ENCODE data around the gene ZNF562.

DNA sequence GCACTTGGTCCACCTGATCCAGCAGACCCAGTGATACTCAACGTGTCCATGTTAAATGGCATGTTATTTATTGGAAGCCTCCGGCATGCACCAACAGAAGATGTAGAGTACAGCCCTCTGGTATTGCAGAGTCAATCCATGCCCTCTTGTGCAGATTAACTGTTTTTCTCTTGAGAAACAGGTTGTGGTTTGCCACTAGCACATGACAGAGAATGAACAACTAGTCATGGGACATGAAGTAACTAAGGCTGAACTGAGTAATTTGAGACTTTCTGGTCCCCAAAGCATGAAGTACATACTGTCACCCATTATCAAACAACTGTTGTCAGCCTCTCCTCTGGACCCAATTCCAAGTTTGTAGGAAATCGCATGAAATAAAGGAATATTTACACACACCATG, 3.2 kb downstream of the ZNF562 start:
- no peak for TF ChIP-seq ELF4 (CRISPR knock-in tag; IDR thresholded peaks at IDR 0.05; ENCODE audit: low read depth)
- TF ChIP-seq, protein P1, sequence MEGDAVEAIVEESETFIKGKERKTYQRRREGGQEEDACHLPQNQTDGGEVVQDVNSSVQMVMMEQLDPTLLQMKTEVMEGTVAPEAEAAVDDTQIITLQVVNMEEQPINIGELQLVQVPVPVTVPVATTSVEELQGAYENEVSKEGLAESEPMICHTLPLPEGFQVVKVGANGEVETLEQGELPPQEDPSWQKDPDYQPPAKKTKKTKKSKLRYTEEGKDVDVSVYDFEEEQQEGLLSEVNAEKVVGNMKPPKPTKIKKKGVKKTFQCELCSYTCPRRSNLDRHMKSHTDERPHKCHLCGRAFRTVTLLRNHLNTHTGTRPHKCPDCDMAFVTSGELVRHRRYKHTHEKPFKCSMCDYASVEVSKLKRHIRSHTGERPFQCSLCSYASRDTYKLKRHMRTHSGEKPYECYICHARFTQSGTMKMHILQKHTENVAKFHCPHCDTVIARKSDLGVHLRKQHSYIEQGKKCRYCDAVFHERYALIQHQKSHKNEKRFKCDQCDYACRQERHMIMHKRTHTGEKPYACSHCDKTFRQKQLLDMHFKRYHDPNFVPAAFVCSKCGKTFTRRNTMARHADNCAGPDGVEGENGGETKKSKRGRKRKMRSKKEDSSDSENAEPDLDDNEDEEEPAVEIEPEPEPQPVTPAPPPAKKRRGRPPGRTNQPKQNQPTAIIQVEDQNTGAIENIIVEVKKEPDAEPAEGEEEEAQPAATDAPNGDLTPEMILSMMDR (IDR thresholded peaks at IDR 0.05): no peak
- no peak for TF ChIP-seq ZBTB21 (CRISPR knock-in tag; IDR thresholded peaks at IDR 0.05; ENCODE audit: borderline replicate concordance)
- TF ChIP-seq MXD4 (CRISPR knock-in tag; IDR thresholded peaks at IDR 0.05; ENCODE audit: borderline replicate concordance): no peak
- TF ChIP-seq, protein P2, sequence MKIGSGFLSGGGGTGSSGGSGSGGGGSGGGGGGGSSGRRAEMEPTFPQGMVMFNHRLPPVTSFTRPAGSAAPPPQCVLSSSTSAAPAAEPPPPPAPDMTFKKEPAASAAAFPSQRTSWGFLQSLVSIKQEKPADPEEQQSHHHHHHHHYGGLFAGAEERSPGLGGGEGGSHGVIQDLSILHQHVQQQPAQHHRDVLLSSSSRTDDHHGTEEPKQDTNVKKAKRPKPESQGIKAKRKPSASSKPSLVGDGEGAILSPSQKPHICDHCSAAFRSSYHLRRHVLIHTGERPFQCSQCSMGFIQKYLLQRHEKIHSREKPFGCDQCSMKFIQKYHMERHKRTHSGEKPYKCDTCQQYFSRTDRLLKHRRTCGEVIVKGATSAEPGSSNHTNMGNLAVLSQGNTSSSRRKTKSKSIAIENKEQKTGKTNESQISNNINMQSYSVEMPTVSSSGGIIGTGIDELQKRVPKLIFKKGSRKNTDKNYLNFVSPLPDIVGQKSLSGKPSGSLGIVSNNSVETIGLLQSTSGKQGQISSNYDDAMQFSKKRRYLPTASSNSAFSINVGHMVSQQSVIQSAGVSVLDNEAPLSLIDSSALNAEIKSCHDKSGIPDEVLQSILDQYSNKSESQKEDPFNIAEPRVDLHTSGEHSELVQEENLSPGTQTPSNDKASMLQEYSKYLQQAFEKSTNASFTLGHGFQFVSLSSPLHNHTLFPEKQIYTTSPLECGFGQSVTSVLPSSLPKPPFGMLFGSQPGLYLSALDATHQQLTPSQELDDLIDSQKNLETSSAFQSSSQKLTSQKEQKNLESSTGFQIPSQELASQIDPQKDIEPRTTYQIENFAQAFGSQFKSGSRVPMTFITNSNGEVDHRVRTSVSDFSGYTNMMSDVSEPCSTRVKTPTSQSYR (CRISPR knock-in tag; IDR thresholded peaks at IDR 0.05): no peak
- TF ChIP-seq, protein P3, sequence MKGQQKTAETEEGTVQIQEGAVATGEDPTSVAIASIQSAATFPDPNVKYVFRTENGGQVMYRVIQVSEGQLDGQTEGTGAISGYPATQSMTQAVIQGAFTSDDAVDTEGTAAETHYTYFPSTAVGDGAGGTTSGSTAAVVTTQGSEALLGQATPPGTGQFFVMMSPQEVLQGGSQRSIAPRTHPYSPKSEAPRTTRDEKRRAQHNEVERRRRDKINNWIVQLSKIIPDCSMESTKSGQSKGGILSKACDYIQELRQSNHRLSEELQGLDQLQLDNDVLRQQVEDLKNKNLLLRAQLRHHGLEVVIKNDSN (CRISPR knock-in tag; IDR thresholded peaks at IDR 0.05): no peak
- TF ChIP-seq, protein P4, sequence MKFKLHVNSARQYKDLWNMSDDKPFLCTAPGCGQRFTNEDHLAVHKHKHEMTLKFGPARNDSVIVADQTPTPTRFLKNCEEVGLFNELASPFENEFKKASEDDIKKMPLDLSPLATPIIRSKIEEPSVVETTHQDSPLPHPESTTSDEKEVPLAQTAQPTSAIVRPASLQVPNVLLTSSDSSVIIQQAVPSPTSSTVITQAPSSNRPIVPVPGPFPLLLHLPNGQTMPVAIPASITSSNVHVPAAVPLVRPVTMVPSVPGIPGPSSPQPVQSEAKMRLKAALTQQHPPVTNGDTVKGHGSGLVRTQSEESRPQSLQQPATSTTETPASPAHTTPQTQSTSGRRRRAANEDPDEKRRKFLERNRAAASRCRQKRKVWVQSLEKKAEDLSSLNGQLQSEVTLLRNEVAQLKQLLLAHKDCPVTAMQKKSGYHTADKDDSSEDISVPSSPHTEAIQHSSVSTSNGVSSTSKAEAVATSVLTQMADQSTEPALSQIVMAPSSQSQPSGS (CRISPR knock-in tag; IDR thresholded peaks at IDR 0.05; ENCODE audit: borderline replicate concordance, low read depth): no peak
- TF ChIP-seq, protein P5, sequence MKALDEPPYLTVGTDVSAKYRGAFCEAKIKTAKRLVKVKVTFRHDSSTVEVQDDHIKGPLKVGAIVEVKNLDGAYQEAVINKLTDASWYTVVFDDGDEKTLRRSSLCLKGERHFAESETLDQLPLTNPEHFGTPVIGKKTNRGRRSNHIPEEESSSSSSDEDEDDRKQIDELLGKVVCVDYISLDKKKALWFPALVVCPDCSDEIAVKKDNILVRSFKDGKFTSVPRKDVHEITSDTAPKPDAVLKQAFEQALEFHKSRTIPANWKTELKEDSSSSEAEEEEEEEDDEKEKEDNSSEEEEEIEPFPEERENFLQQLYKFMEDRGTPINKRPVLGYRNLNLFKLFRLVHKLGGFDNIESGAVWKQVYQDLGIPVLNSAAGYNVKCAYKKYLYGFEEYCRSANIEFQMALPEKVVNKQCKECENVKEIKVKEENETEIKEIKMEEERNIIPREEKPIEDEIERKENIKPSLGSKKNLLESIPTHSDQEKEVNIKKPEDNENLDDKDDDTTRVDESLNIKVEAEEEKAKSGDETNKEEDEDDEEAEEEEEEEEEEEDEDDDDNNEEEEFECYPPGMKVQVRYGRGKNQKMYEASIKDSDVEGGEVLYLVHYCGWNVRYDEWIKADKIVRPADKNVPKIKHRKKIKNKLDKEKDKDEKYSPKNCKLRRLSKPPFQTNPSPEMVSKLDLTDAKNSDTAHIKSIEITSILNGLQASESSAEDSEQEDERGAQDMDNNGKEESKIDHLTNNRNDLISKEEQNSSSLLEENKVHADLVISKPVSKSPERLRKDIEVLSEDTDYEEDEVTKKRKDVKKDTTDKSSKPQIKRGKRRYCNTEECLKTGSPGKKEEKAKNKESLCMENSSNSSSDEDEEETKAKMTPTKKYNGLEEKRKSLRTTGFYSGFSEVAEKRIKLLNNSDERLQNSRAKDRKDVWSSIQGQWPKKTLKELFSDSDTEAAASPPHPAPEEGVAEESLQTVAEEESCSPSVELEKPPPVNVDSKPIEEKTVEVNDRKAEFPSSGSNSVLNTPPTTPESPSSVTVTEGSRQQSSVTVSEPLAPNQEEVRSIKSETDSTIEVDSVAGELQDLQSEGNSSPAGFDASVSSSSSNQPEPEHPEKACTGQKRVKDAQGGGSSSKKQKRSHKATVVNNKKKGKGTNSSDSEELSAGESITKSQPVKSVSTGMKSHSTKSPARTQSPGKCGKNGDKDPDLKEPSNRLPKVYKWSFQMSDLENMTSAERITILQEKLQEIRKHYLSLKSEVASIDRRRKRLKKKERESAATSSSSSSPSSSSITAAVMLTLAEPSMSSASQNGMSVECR (CRISPR knock-in tag; IDR thresholded peaks at IDR 0.05; ENCODE audit: borderline replicate concordance): no peak
